PC-9 (cell line): Measurements from ENCODE around the gene MACC1. TPM values are rescaled to one million over a fixed set of nuclear protein-coding genes. Genes with fewer than 3 reads are reported as not detected.
A peak's percentile ranks its signal among the peaks of the same experiment; 100 is the strongest.

ENCODE experiments used
- BruUV-seq: library from RNA; stranded (reverse); fragments of 400-500 nt; replicated peaks from 2 replicates; lab custom pipeline; 2021; lab: Mats Ljungman, UMichigan
- CTCF ChIA-PET: fragments of 300-600 bp; sonication (Branson Sonifier 250); formaldehyde crosslinking; loops from one replicate; lab custom pipeline; 2022; ENCODE audit warnings: antibody characterized with exemption; lab: Charles Lee
- POLR2A ChIA-PET: fragments of 300-600 bp; sonication (Branson Sonifier 250); formaldehyde crosslinking; loops from one replicate; lab custom pipeline; 2022; ENCODE audit warnings: antibody characterized with exemption; ENCODE audit not compliant: unreplicated experiment; lab: Charles Lee
- DNase-seq, 2 experiments: peaks; one replicate each; pipeline versions ENCODE4 v3.0.0 to v3.0.0-alpha.2; 2015 to 2022; ENCODE audit warnings: mixed read lengths in 1 of 2
- H2AFZ ChIP-seq: fragments of 200-600 bp; sonication (generic); 2 replicates; pipeline ENCODE4 v1.8.1; 2017; ENCODE audit warnings: antibody characterized with exemption
- H3F3A ChIP-seq: fragments of 200-600 bp; sonication (generic); 2 replicates; pipeline ENCODE4 v1.8.1; 2017; ENCODE audit warnings: antibody characterized with exemption, mild to moderate bottlenecking, low read depth; ENCODE audit not compliant: insufficient read depth
- H3K27ac ChIP-seq: fragments of 200-600 bp; sonication (generic); 2 replicates; pipeline ENCODE4 v1.6.1; 2016; ENCODE audit warnings: mixed run types
- H3K27me3 ChIP-seq: fragments of 200-600 bp; sonication (generic); 2 replicates; pipeline ENCODE4 v1.6.1; 2016; ENCODE audit warnings: low read depth, mixed run types; ENCODE audit not compliant: insufficient read depth
- H3K36me3 ChIP-seq: fragments of 200-600 bp; sonication (generic); 2 replicates; pipeline ENCODE4 v1.6.1; 2016; ENCODE audit warnings: low read depth, mixed run types
- H3K4me1 ChIP-seq: fragments of 200-600 bp; sonication (generic); replicated peaks from 2 replicates; pipeline ENCODE4 v1.6.1; 2016; ENCODE audit warnings: mixed run types; ENCODE audit not compliant: insufficient read depth
- H3K4me2 ChIP-seq: fragments of 200-600 bp; sonication (generic); 2 replicates; pipeline ENCODE4 v1.6.1; 2017; ENCODE audit warnings: mixed run types
- H3K4me3 ChIP-seq: fragments of 200-600 bp; sonication (generic); 2 replicates; pipeline ENCODE4 v1.6.1; 2016; ENCODE audit warnings: mixed run types
- H3K79me2 ChIP-seq: fragments of 200-600 bp; sonication (generic); 2 replicates; pipeline ENCODE4 v1.6.1; 2017; ENCODE audit warnings: low read depth, mixed run types
- H3K9me2 ChIP-seq: fragments of 200-600 bp; sonication (generic); 2 replicates; pipeline ENCODE4 v1.8.1; 2017; ENCODE audit warnings: mild to moderate bottlenecking; ENCODE audit not compliant: insufficient read depth
- H3K9me3 ChIP-seq: fragments of 200-600 bp; sonication (generic); 2 replicates; pipeline ENCODE4 v1.8.1; 2016; ENCODE audit warnings: low read depth; ENCODE audit not compliant: insufficient read depth
- H4K20me1 ChIP-seq: fragments of 200-600 bp; sonication (generic); 2 replicates; pipeline ENCODE4 v1.8.1; 2017; ENCODE audit not compliant: insufficient read depth
- CTCF ChIP-seq: fragments of 200-600 bp; sonication (generic); conservative IDR thresholded peaks from 2 replicates; pipeline ENCODE4 v1.6.1; 2017; ENCODE audit warnings: mixed run types, antibody characterized with exemption, mild to moderate bottlenecking, moderate library complexity
- EZH2 ChIP-seq: fragments of 200-600 bp; sonication (generic); IDR thresholded peaks from 2 replicates; pipeline ENCODE4 v1.8.0; 2017; ENCODE audit warnings: antibody characterized with exemption, low read depth
- intact Hi-C: fragments of 100-400 bp; cut with micrococcal nuclease; formaldehyde crosslinking; loops from one replicate; pipeline ENCODE4 v1.10.0; 2022; ENCODE audit not compliant: unreplicated experiment
- total RNA-seq: library from RNA; stranded (reverse); gene quantifications from 2 replicates; pipeline ENCODE4 v1.2.3, GENCODE V29; 2021

MACC1 gene
- total RNA-seq, 1 experiment from 2014 or later: 50.8 TPM

- H3K9me2 ChIP-seq: no peaks in the 10 kb centered on the region
- POLR2A ChIA-PET: no interaction called here
Measured at GRCh38 chr7:20153999-20154398, 63.2 kb downstream of the MACC1 start.

GRCh38 chr7:20153567-20153966, 63.6 kb downstream of the MACC1 start:
- no TSS peak for BruUV-seq
- intact Hi-C loops: loop anchor here (5.0 kb wide), 1 partner anchor 104 kb away; no protein-coding TSS in a partner anchor
- ChIA-PET POLR2A (no interaction called here), CTCF (no interaction called here)
- H2AFZ ChIP-seq: no peak overlapping the region
- no peaks in the 10 kb centered on the region for H3K9me2 ChIP-seq
- DNase-seq: no peak
- H4K20me1 ChIP-seq: no peaks in the 10 kb centered on the region
- H3K4me3 ChIP-seq: no peak overlapping the region
- peaks cover 15% of the 10 kb centered on the region for H3K4me1 ChIP-seq
- peaks cover 42% of the 10 kb centered on the region for H3K36me3 ChIP-seq
- no peaks in the 10 kb centered on the region; the same call in 1 of the 2 replicates for H3K9me3 ChIP-seq
- H3K27me3 ChIP-seq: no peaks in the 10 kb centered on the region
- no peaks in the 10 kb centered on the region for H3K79me2 ChIP-seq
- no peaks in the 10 kb centered on the region for H3F3A ChIP-seq
- TF ChIP-seq EZH2 (no peak), CTCF (no peak)
- H3K4me2 ChIP-seq: no peak overlapping the region
- H3K27ac ChIP-seq: no peak overlapping the region

More at GRCh38 chr7:20153999-20154398, 63.2 kb downstream of the MACC1 start:
- no peak for DNase-seq
- H3K27me3 ChIP-seq: no peaks in the 10 kb centered on the region
- intact Hi-C loops: loop anchor here (5.0 kb wide), 1 partner anchor 103 kb away; no protein-coding TSS in a partner anchor
- no TSS peak for BruUV-seq
- CTCF ChIA-PET: no interaction called here
- H3K79me2 ChIP-seq: no peaks in the 10 kb centered on the region
- no peaks in the 10 kb centered on the region; the same call in 1 of the 2 replicates for H3K9me3 ChIP-seq
- H4K20me1 ChIP-seq: no peaks in the 10 kb centered on the region
- peaks cover 15% of the 10 kb centered on the region for H3K4me1 ChIP-seq
- no peak overlapping the region for H3K27ac ChIP-seq
- H3F3A ChIP-seq: no peaks in the 10 kb centered on the region
- no peak for TF ChIP-seq CTCF
- no peak for TF ChIP-seq EZH2
- H3K4me3 ChIP-seq: no peak overlapping the region
- H2AFZ ChIP-seq: no peak overlapping the region
- H3K36me3 ChIP-seq: peaks cover 45% of the 10 kb centered on the region
- no peak overlapping the region for H3K4me2 ChIP-seq

GRCh38 chr7:20152511-20152910, 64.7 kb downstream of the MACC1 start:
- Histone ChIP-seq H3F3A (no peaks in the 10 kb centered on the region), H3K4me1 (peaks cover 15% of the 10 kb centered on the region), H3K36me3 (peaks cover 39% of the 10 kb centered on the region), H3K4me3 (no peak overlapping the region), H3K4me2 (no peak overlapping the region), H2AFZ (no peak overlapping the region), H3K27me3 (no peaks in the 10 kb centered on the region), H3K27ac (0 out of 2 replicates have a peak overlapping the region, but pooled peaks have one; percentile 13), H3K9me2 (no peaks in the 10 kb centered on the region), H4K20me1 (no peaks in the 10 kb centered on the region), H3K79me2 (no peaks in the 10 kb centered on the region), H3K9me3 (no peaks in the 10 kb centered on the region)
- DNase-seq: peak in 1 of 2 experiments; percentile 62
- ChIA-PET POLR2A (interaction anchor here (0.6 kb wide), 1 partner anchor 109 kb away, joined by 5 read pairs; no protein-coding TSS in a partner anchor), CTCF (no interaction called here)
- no TSS peak for BruUV-seq
- TF ChIP-seq CTCF: no peak
- no peak for TF ChIP-seq EZH2
- intact Hi-C loops: loop anchor here (5.0 kb wide), 1 partner anchor 105 kb away; no protein-coding TSS in a partner anchor
